NOMO-1 treated with DMSO at 0.1 percent for 48 hours (cell line): ENCODE results near the gene HTR3E.
"Not testable (repeated sequence)": the region's sequence is repeated elsewhere in the genome, so short reads cannot be mapped to it uniquely, and the experiment has no call there.

Experiments
- DNase-seq: peaks from one replicate; lab custom pipeline; 2025; ENCODE audit not compliant: unreplicated experiment; lab: John Stamatoyannopoulos, UW

HTR3E gene, protein sequence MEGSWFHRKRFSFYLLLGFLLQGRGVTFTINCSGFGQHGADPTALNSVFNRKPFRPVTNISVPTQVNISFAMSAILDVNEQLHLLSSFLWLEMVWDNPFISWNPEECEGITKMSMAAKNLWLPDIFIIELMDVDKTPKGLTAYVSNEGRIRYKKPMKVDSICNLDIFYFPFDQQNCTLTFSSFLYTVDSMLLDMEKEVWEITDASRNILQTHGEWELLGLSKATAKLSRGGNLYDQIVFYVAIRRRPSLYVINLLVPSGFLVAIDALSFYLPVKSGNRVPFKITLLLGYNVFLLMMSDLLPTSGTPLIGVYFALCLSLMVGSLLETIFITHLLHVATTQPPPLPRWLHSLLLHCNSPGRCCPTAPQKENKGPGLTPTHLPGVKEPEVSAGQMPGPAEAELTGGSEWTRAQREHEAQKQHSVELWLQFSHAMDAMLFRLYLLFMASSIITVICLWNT

GRCh38 chr3:184096811-184097383 lies at the start of gene HTR3E:
Gene HTR3E (plus strand): TSS chr3:184097064. CDS start chr3:184097530, 466 bp downstream.
- DNase-seq: peak; percentile 44

- peak; percentile 45 for DNase-seq
Observed at GRCh38 chr3:184050217-184050847, 46.5 kb upstream of the HTR3E start.

DNA sequence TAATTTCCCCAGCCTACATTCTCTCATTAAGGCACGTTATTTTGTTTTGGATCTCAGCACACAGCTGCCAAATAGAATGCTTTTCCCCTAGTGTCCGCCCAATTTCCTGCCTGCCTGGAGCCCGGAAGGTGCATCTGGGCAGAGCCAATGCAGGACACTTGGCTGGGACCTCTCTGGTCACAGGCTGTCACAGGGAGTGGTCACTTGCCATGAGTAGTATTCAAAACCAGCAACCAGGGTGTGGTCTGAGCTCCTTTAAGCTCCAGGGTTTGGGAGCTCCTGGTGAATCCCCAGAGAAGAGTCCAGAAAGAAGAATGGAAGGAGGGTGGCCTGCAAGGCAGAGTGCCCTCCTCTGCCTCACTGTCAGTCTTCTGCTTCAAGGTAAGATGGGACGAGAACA lies 44.1 kb upstream of the HTR3E start, which contains the start of gene HTR3C:
TSS of gene HTR3C (plus strand) at position 281 of the 400 bp plus-strand sequence. CDS start at position 315, 34 bp downstream.
- no peak for DNase-seq

DNA sequence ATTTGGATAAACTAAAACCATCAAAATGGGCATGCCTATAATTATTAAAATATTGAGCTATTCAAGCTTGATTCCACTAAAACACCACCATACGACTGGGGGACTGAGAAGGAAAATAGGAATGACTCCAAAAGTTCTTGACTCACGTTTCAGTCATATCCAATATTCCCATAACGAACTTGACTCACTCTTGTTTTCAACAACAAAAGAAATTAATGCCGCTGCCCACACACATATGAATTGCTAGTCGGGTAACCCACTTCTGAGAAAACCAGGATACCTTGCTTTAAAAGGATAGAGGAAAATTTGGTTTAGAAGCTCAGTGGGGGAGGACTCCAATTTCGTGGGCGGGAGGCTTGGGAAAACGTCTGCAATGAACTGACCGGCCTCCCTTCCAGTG lies 38.8 kb upstream of the HTR3E start:
- no peak for DNase-seq

- no peak for DNase-seq
Observed at GRCh38 chr3:184059424-184059823, 37.4 kb upstream of the HTR3E start.

DNA sequence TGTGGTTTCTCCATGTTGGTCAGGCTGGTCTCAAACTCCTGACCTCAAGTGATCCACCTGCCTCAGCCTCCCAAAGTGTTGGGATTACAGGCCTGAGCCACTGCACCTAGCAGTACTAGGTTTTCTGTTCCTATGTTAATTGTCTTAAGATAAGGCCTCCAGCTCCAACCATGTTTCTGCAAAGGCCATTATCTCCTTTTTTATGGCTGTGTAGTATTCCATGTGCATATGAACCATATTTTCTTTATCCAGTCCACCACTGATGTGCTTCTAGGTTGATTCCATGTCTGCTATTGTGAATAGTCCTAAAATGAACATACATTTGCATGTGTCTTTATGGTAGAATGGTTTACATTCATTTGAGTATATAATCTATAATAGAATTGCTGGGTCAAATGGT lies 34.2 kb upstream of the HTR3E start:
- no peak for DNase-seq

DNA sequence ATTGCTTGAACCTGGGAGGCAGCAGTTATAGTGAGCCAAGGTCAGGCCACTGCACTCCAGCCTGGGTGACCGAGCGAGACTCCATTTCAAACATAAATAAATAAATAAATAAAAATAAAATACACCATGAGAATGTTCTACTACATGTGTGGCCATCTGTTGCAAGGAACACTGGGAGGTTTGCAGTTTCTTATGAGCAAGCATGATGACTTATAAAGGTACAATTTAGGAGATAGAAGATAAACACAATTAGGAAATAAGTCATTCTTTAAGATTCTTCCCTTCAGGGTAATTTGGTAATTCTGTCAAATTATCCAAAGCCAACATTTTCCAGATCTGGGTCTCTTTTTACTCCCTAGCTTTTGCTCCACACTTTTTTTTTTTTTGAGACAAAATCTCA lies 30.7 kb upstream of the HTR3E start:
- no peak for DNase-seq

GRCh38 chr3:184067573-184068055 lies 29.2 kb upstream of the HTR3E start:
- DNase-seq: no peak

DNA sequence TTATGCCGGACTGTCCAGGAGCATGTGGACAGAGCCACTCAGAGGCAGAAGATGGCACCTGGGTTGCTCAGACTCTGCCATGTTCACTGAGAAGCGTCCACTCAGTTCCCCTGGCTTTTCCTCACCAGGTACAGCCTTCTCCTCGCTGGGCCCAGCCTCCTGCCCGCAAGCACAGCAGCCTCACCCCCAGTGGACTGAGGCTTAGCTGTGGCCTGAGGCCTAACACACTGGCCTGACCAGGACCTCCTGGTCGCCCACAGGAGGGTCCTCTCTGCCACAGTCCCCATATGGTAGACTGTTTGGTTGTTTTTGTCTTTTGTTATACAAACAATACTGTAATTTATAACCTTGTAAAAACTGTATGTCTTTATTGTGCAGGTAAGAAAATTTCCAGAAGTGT lies 28.5 kb upstream of the HTR3E start:
- DNase-seq: no peak

DNA sequence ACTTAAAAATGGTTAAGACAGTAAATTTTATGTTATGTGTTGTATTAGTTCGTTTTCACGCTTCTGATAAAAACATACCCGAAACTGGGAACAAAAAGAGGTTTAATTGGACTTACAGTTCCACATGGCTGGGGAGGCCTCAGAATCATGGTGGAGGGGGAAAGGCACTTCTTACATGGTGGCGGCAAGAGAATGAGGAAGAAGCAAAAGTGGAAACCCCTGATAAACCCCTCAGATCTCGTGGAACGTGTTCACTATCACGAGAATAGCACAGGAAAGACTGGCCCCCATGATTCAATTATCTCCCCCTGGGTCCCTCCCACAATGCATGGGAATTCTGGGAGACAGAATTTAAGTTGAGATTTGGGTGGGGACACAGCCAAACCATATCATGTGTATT lies 25.7 kb upstream of the HTR3E start:
- DNase-seq: not testable (repeated sequence)

GRCh38 chr3:184073621-184074020 lies 23.2 kb upstream of the HTR3E start:
- DNase-seq: no peak

DNA sequence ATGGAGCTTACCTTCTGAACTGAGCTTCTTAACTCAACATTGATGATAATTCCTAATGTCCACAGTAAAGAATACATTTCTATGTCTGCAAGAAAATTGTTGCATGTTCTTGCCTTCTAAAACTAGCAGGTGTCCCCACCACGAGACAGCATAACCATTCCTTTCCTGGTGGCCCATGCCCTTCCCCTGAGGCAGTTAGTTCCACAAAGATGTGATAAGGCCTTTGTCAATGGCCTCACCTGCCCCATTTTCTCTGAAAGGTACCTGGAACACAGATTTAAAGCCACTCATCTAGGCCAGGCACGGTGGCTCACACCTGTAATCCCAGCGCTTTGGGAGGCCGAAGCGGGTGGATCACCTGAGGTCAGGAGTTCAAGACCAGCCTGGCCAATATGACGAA lies 21.0 kb upstream of the HTR3E start:
- no peak for DNase-seq

DNA sequence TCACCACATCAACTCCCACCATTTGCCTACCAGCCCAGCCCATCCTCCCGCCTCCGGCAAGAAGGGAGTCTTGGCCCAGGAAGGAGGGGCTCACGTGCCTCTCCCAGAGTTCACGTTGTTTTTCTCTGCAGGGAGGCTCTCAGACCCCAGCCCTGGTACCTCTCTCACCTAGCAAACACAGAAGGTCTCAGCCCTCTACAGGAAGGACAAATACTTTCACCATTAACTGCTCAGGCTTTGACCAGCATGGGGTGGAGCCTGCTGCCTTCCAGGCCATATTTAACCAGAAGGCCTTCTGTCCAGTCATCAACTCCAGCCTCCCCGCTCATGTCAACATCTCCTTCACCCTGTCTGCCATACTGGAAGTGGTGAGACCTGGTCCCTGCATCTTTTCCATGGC lies 19.0 kb upstream of the HTR3E start:
- DNase-seq: no peak

GRCh38 chr3:184078851-184079250 lies 18.0 kb upstream of the HTR3E start:
- no peak for DNase-seq

- DNase-seq: no peak
Observed at GRCh38 chr3:184081116-184081830, 15.6 kb upstream of the HTR3E start.

DNA sequence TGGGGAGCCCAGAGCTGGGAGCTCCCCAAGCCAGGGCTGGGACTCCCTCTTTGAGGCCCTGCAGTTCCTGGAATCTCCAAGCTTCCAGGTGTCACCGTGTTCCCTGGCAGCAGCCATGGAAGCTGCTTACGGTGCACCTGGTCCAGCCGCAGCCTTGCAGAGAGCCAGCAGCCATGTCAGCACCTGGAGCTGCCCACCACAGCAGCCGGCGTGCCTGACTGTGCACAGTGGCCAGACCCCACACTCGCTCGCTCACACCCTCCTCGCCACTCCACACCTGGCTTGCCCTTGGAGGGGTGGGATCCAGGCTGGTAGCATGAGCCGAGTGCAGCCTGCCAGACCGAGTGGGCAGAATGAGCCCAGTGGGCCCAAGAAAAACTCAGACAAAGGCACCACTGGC lies 14.8 kb upstream of the HTR3E start:
- DNase-seq: no peak

DNA sequence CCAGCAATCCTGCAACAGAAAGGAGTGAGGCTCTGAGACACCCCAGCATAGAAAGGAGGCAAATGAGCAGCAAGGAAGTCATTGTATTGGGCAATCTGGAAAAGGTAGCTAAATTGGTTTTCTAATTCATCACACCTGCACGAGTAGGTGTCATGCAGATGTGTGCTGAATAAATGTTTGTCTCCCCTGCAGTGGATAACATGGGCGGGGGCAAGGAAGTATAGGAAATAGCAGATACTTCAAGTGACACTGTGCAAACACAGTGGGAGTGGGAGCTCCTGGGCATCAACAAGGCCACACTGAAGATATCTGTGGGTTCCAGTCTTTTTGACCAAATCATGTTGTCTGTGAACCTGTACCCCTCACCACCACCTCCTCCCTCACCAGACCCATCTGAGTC lies 14.4 kb upstream of the HTR3E start:
- DNase-seq: no peak

DNA sequence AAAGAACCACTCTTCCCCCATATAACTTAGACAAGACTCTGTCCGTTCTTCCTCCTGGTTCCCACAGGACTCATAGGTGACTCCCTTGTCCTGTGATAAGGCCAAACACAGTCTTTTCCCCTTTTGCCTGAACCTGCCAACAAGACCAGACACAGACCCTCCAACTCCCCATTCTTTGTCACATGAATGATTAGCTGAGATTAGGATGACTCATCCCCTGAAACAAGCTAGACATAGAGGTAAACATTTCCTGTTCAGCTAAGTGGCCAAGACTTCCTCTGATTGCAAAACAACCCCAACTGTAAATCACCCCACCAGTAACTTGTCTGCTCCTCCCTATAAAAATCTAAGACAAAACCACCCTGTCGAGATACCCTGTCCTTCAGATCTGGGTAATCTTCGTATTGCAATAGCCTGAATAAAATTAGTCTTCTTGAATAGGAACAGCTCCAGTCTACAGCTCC lies 11.4 kb upstream of the HTR3E start:
- peak; percentile 96 for DNase-seq

DNA sequence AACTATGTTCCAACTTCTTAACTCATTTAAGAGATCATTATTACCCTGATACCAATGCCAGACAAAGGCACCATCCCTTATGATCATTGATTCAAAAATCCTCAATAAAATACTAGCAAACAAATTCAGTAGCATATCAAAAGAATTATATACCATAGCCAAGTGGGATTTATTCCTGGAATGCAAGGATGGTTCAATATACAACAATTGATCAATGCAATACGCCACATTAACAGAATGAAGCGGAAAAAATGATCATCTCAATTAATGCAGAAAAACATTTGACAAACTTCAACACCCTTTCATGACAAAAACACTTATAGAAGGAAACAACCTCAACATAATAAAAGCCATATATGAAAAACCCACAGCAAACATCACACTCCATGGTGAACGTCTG lies 4.7 kb upstream of the HTR3E start:
- no peak for DNase-seq

DNA sequence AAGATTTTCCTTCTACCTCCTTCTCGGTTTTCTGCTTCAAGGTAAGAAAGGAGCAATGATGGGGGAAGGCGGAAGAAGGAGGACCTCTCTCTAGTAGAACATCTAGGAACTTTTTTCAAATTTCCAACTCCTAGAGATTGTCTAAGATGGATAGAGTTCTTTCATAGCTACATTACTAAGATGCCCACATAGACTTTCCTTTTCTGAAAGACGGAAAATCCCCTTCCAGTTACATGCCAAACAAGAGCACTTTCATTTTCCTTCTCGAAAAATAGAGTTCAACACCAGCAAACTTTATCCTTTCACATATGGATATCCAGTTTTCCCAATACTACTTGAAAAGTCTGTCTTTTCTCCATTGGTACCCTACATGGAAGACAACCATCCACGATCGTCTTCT lies 692 bp downstream of the HTR3E start:
- no peak for DNase-seq
